GM18508 (cell line): Measurements from ENCODE around the gene CUEDC2.

Experiments
- ATAC-seq: cut with Tn5 transposase; IDR thresholded peaks from one replicate; pipeline ENCODE4 v1.9.1; 2021; ENCODE audit warnings: moderate number of reproducible peaks; ENCODE audit not compliant: insufficient read depth, unreplicated experiment

CUEDC2 gene, protein sequence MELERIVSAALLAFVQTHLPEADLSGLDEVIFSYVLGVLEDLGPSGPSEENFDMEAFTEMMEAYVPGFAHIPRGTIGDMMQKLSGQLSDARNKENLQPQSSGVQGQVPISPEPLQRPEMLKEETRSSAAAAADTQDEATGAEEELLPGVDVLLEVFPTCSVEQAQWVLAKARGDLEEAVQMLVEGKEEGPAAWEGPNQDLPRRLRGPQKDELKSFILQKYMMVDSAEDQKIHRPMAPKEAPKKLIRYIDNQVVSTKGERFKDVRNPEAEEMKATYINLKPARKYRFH

DNA sequence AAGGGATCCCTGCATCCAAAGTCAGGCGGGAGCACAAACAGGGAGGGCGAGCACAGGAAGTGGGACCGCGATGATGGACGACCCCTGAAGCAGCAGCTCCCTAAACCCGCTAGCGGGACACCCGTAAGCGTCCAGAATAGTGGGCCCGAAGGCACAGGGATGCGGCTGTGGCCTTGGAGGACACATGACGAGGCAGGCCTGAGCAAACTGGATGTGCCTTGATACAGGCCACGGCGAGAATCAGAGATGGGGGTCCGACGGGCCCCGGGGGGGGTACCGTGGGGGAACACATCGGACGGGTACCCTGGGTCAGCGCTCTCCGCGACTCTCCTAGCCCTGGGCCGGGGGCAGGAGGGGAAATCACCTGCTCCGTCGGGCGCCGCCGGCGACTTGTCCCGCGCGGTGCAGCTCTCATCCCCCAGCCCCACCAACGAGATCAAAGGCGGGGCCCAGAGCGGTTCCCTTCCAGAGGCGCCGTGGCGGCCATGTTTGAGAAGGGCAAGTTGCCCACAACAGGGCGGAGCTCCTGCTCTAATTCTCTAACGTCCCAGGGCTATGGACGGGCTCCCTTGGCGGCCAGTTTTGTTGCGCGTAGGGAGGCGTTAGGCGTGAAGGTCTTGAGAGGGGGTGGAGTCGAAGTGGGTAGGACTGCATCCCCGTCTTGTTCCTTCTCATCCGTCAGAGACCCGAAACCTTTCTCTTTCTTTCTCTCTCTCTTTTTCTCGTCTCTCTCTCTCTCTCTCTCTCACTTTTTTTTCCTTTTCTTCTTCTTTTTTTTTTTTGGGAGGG, at the start of gene CUEDC2:
Gene CUEDC2 (minus strand): TSS at position 413 of the 789 bp plus-strand sequence. CDS start 7,386 bp downstream, outside the sequence.
- ATAC-seq: peak; percentile 86

DNA sequence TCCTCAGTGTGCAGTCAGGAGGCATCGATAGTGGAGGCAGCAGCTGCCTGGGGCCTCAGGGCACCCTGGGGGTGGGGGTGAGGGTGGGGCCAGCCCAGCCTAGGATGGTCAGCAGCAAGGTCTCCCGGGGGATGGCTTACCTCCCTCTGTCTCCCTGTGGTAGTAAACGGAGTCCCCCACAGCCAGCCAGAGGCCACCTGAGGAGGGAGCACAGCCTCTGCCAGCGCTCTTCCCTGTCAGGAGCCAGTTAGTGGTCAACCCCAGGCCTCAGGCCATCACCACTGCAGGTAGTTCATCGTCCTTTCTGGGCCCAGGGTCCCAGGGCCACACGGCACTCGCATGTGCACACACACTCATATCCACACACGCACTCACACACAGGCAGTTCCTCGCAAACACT, 48.0 kb upstream of the CUEDC2 start:
- no peak for ATAC-seq

DNA sequence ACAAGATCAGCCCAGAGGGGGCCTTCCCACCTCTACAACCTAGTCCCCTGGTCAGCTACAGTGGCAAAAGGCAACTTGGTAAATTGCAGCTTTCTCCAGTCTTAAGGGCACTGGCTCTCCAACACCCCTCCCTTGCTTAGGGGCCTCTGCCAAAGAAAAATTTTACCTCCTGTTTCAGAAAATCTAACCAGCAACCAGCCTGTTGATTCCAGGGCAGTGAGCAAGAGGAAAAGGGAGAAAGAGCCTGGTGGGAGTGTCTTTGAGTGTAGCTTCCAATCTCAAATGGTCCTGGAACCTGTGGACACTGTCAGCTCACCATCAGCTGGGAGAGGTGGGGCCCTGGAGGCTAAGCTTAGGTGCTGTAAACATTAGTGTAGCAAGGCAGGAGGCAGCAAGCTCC, 47.3 kb upstream of the CUEDC2 start:
- no peak for ATAC-seq

DNA sequence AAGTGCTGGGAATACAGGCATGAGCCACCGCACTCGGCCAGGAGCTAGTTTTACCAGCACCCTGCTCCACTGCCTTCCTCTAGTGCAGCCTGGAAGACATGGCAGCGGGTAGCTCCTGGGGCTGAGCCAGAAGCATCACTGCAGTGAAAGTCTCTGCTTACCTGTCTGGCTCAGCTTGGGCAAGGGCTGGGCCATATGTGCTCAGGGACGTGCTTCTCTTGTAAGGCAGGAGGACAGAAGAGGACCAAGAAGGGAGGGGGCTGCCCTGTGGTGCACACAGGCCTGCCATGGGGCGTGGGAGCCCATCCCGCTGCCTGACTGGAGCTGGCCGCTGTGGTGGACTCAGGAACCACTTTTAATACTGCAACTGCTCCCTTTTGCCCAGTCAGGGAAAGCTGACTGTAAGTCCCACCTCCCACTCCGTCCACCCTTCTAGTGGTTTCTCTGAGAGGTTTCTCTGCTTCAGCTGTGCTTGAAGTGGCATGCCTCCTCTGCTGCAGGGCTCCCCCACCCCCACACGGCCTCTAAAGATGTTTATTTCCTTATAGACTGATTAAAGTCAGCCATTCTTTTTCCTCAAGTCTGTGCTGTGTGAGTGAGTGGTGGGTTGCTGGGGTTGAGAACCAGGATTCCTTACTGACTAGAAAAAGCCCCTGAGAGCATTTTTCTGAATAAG, 44.2 kb upstream of the CUEDC2 start:
- no peak for ATAC-seq

DNA sequence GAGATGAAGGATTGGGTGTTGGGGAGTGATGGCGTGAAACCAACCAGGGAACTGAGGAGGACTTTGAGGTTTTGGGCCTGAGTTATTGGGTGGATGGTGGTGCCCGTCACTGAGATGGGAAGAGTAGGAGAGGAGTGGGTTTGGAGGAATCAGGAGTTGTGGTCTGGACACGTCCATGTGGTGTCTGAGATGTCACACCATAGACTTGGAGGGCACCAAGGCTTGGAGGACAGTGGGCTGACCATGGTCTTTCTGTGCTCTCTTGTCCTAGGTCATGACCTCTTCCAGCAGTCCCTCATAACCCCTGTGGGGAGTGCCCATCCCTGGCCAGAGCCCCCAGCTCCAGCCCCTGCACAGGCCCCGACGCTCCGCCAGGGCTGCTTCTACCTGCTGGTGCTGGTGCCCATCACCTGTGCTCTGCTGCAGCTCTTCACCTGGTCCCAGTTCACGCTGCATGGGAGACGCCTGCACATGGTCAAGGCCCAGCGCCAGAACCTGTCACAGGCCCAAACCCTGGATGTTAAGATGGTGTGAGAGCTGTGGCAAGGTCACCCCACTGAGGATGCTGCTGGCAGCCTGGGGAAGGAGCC, 43.2 kb upstream of the CUEDC2 start:
- no peak for ATAC-seq

DNA sequence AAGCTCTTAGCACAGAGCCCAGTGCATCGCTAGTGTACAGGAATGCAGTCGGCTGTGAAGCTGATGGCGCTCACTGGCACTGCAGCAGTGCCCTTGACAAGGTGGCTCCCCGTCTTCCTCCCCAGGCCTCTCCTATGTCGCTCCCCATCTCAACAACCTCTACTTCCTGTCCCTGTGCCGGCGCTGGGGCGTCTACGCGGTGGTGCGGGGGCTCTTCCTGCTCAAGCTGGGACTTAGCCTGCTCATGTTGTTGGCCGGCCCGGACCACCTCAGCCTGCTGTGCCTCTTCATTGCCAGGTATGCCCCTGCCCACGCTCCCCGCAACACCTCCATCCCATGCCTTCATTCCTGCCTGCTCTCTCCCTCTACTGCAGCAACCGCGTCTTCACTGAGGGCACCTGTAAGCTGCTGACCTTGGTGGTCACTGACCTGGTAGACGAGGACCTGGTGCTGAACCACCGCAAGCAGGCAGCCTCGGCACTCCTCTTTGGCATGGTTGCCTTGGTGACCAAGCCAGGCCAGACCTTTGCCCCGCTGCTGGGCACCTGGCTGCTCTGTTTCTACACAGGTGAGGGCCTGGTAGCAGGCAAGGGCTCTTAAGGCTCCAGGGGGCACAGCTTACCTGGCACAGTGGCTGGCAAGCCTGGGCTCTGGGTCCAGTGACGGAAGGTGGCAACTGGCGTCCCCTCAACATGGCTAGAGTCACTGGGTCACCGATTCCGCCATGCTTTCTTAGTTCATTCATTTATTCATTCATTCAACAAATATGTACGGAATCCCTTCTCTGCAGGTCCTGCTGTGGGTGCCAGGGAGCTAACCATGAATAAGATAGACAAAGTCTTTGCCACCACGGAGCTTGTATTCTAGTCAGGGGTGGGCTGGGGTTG, 41.3 kb upstream of the CUEDC2 start:
- no peak for ATAC-seq

DNA sequence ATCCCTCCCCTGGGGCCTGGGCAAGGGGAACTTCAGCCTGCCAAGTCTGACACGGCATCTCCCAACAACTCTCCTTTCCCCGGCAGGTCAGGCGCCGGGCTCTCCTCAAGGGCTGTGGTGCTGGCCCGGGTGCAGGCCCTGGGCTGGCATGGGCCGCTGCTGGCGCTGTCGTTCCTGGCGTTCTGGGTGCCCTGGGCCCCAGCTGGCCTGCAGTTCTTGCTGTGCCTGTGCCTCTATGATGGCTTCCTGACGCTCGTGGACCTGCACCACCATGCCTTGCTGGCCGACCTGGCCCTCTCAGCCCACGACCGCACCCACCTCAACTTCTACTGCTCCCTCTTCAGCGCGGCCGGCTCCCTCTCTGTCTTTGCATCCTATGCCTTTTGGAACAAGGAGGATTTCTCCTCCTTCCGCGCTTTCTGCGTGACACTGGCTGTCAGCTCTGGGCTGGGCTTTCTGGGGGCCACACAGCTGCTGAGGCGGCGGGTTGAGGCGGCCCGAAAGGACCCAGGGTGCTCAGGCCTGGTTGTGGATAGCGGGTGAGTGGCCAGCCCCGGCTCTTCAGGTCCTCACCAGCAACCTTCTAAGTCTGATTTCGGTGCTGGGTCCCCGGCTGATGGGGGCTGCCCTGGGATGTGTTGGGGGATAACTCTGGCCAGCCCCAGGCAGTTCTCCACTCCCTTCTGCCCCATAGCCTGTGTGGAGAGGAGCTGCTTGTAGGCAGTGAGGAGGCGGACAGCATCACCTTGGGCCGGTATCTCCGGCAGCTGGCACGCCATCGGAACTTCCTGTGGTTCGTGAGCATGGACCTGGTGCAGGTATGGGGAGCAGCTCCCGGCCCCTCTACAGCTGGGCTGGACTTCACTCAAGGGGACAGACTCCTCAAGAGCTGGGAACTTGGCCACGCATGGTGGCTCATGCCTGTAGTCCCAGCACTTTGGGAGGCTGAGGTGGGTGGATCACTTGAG, 38.5 kb upstream of the CUEDC2 start:
- ATAC-seq: no peak

DNA sequence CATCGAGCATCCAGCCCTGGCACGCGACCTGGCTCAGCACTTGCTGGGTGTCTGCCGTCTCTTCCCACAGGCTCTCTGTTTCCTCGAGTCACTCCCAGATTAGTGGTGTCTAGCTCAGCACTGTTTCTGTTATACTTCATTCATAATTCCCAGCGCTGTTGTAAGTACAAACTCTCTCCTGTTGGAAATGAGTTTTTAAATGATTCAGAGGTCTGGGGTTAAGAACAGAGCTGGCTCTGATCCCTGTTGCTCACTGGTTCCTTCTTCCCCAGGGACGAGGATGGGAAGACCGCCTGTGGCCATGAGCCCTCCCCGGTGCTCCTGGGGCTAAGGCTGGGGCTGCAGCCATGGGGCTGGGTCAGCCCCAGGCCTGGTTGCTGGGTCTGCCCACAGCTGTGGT, 36.3 kb upstream of the CUEDC2 start:
- no peak for ATAC-seq

DNA sequence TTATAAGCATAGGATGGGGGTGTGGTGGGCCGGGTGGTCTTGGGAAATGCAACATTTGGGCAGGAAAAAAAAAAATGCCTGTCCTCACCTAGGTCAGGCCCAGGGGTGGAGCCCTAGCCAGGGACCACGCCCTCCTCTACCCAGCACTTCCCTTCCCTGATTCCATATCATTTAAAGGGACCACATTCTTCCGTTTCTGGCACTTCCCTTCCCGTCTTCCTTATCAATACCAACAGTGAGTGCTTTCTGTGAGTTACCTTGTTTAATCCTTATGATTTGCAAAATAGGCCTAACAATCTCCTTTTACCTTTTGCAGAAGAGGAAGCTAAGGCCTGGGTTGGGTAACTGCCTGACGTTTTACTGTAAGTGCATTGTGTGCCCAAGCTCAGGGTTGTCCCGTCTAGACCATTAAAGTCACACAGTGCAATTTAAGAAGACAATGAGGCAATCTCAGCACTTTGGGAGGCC, 35.6 kb upstream of the CUEDC2 start:
- ATAC-seq: no peak

DNA sequence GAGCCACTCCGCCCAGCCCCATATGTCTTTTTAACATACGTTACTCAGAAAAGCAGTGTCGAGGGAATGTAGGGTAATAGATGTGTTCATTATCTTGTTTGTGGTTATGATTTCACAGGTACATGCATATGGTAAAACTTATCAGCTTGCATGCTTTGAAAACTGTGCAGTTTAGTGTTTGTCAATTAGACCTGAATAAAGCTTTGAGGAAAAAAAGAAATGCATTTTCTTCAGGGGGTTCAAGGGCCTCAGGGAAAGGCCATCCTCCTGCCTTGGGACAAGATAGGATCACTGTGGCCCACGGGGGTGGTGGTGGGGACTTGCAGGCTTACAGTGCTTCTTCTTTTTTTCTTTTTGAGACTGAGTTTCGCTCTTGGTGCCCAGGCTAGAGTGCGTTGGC, 34.9 kb upstream of the CUEDC2 start:
- ATAC-seq: no peak

DNA sequence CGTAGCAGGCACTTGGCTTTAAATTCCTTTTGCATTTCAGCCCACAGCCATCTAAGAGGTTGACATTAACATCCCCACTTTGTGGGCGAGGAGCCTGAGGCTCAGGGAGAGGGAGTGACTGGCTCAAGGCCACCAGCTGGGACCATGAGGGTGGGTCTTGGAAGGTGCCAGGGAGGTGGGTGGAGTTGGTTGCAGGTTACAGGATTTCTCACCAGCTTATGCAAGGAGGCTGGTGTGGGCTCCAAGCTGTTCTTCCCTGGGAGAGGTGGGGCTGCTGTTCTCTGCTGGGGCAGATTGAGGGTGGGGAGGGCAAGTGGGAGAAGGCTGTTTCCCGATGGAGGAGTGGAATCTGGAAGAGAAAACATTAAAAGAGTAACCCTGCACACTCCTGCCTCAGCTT, 33.1 kb upstream of the CUEDC2 start:
- ATAC-seq: no peak

DNA sequence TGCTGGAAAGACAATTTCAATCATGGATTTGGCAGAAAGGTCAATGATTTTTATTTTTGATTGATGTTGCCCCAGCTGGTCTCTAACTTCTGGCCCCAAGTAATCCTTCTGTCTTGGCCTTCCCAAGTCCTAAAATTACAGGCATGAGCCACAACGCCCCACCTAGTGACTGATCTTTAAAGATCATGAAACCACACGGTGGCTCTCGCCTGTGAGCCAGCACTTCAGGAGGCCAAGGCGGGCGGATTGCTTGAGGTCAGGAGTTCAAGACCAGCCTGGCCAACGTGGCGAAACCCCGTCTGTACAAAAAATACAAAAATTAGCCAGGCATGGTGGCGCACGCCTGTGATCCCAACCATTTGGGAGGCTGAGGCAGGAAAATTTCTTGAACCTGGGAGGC, 31.6 kb upstream of the CUEDC2 start:
- ATAC-seq: no peak

DNA sequence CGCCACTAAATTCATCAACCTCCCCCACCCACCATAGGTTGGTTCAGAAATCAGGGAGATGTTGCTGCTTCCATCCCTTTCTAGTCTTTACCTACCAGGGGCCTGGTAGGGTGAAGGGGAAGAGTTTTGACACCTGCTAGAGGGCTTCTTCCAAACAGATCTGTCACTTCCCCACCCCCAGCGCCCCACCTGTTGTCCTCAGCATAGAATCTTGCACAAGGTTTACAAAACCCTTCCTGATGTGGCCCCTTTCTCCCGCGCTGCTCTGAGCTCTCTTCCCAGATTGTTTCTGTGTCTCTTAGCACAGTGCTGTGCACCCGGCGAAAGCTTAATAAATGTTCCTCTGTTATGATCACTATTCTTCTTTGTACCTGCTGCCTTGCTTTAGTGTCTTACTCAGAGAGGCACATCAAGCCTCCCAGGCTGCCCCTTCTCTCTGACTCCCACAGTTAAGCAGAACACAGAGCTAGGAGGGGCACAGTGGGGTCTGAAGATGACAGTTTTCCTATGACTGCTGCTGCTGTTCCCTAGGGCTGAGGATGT, 30.2 kb upstream of the CUEDC2 start:
- ATAC-seq: no peak

DNA sequence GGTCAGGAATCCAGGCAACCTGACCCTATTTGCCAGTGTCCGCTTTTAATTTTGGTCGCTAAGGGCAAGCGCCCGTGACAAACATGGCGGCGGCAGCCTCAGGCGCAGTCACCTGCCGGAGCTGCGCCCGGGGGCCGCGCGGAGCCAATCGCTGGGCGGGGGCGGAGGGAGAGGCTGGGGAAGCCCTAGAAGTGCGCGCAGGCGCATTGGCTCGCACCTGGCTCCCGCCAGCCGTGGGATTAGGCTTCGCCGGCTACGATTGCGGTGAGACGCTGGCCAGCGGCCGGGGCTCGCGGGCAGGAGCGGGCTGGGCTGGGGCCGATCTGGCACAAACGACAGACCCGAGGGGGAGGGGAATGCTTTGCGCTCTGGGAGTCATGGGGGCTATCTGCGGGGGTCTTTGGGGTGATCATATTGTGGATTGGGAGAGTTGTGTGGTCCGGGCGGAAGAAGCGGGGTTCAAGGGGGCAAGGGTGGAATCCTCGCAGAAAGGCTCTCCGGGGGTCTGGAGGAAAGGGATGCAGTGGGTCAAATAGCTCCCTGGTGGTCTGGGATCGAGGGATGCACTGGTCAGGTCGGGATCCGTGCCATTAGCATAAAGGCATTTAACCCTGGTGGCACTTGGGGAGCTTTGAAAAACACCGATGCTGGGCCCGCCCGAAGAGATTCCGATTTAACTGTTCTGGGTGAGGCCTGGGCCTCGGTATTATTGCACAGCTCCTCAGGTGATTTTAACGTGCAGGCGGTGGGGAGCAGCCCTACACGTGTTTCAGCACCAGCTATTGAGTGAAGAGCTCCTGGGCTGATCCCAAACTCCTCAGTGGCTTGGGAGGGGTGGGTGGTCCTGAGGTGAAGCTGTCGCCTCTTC, 29.0 kb upstream of the CUEDC2 start:
- ATAC-seq: no peak

DNA sequence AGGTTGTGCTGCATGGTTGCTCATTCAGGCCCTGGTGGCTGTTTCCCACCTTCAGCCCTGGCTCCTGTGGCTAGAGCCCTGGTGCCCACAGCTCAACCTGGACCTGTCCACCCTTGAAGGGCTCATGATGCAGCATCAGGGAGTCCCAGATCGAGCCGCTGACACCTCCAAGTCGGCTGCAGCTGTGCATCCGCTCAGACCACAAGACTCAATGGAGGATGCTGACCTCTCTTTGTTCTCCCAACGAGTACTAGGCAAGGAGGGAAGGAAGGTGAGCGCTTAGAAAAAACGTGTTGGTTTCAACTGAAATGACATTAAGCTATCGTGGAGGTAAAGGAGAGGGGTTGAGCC, 28.4 kb upstream of the CUEDC2 start:
- no peak for ATAC-seq

DNA sequence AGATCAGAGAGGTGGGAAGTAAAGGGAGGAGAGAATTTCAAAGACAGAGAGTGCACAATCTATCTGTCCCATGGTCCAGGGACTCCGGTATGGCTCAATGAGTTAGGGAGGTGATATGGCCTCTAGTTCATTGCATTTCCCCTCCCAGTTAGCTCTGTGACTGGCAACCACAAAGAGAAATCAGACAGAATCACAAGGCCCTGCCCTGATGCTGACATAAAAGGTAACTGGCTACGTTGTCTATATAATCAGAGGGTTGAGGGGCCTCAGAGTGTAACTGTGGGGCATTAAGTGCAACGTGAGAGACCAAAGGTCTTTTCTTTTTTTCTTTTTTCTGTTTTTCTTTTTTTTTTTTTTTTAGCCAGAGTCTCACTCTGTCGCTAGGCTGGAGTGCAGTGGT, 26.3 kb upstream of the CUEDC2 start:
- no peak for ATAC-seq

DNA sequence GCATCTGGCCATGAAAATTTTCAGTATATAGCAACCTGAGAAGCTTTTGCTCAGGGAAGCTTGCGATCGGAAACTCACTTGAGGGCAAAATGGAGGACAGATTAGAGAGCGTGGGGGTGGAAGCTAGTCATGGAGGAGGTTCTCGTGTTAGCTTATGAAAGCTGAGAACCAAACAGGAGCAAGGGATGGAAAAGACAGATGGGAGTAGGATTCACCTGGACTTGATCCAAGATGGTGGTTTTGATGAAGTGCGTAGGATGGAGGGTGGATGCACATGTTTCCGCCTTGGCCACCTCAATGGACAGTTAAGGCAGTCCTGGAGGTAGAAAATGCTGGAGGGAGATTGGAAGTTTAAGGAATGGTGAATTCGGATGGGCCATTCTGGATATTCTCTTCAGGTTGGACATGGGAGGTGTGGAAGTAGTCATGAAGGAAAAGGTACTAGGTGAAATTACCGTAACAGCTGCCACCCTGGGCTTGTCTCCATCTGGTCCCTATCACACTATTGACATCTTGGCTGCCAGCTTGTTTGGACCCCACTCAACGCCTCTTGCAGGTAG, 25.3 kb upstream of the CUEDC2 start:
- ATAC-seq: no peak
